Measurements from ENCODE around the gene ZGLP1.

Gene ZGLP1

GRCh38 chr19:10317045-10317856, 7.6 kb upstream of the ZGLP1 start:
- no peak for TF ChIP-seq NFIC (IDR thresholded peaks at IDR 0.05)
- TF ChIP-seq EP300 (IDR thresholded peaks at IDR 0.05; ENCODE audit: borderline replicate concordance): no peak
- TF ChIP-seq, protein P1, sequence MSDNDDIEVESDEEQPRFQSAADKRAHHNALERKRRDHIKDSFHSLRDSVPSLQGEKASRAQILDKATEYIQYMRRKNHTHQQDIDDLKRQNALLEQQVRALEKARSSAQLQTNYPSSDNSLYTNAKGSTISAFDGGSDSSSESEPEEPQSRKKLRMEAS (IDR thresholded peaks at IDR 0.05): no peak
- no peak for TF ChIP-seq FOXM1 (IDR thresholded peaks at IDR 0.05; ENCODE audit: borderline replicate concordance, low read depth)
- TF ChIP-seq YY1 (IDR thresholded peaks at IDR 0.05; ENCODE audit: low read depth): no peak
- TF ChIP-seq TCF12 (IDR thresholded peaks at IDR 0.05; ENCODE audit: low read depth): no peak
- no peak for TF ChIP-seq CEBPB (IDR thresholded peaks at IDR 0.05)

- peak; percentile 77; the same call in 1 of the 2 replicates for TF ChIP-seq ZBTB7A (IDR thresholded peaks at IDR 0.05; ENCODE audit: low read depth)
- TF ChIP-seq NFIC (IDR thresholded peaks at IDR 0.05): 0 out of 2 replicates have a peak, but pooled peaks have one; percentile 5
- no peak for TF ChIP-seq USF1 (IDR thresholded peaks at IDR 0.05)
Observed at GRCh38 chr19:10316229-10317044, 6.8 kb upstream of the ZGLP1 start.

GRCh38 chr19:10315335-10316214, 6.0 kb upstream of the ZGLP1 start, which contains the start of gene FDX2:
FDX2 (minus strand) TSS chr19:10316015; CDS start chr19:10315996, 19 bp downstream.
- TF ChIP-seq CEBPB (IDR thresholded peaks at IDR 0.05): no peak
- TF ChIP-seq RAD21 (IDR thresholded peaks at IDR 0.05; ENCODE audit: low read depth): no peak
- no peak for TF ChIP-seq EGR1 (IDR thresholded peaks at IDR 0.05)
- TF ChIP-seq EP300 (IDR thresholded peaks at IDR 0.05; ENCODE audit: borderline replicate concordance): peak; percentile 33; the same call in 1 of the 2 replicates
- TF ChIP-seq, protein P1 (IDR thresholded peaks at IDR 0.05): peak; percentile 96
- 0 out of 2 replicates have a peak, but pooled peaks have one; percentile 10 for TF ChIP-seq TEAD4 (IDR thresholded peaks at IDR 0.05)
- peak; percentile 53; the same call in 1 of the 2 replicates for TF ChIP-seq NFIC (IDR thresholded peaks at IDR 0.05)
- peak; percentile 99 for TF ChIP-seq YY1 (IDR thresholded peaks at IDR 0.05; ENCODE audit: low read depth)
- TF ChIP-seq ZBTB7A (IDR thresholded peaks at IDR 0.05; ENCODE audit: low read depth): no peak
- peak; percentile 69; the same call in 1 of the 2 replicates for TF ChIP-seq TCF12 (IDR thresholded peaks at IDR 0.05; ENCODE audit: low read depth)
- no peak for TF ChIP-seq FOXM1 (IDR thresholded peaks at IDR 0.05; ENCODE audit: borderline replicate concordance, low read depth)
- peak; percentile 99 for TF ChIP-seq USF1 (IDR thresholded peaks at IDR 0.05)
- TF ChIP-seq CREB1 (IDR thresholded peaks at IDR 0.05; ENCODE audit: low read depth): 0 out of 2 replicates have a peak, but pooled peaks have one; percentile 13
- peak; percentile 68; the same call in 1 of the 2 replicates for TF ChIP-seq TAF1 (IDR thresholded peaks at IDR 0.05; ENCODE audit: low read depth)
- TF ChIP-seq REST (IDR thresholded peaks at IDR 0.05; ENCODE audit: low read depth): no peak

DNA sequence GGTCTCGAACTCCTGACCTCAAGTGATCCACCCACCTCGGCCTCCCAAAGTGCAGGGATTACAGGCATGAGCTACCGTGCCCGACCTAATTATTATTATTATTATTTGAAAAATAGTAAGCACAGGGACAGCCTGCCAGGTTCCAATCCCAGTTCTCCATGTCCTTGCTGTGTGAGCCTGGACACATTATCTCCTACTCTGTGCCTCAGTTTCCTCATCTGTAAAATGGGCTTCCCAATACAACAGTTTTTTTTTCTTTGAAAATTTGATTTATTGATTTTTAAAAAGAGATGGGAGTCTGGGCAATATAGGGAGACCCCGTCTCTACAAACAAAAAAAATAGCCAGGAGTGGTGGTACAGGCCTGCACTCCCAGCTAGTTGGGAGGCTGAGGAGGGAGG, 3.3 kb downstream of the ZGLP1 start:
- TF ChIP-seq CREB1 (IDR thresholded peaks at IDR 0.05; ENCODE audit: low read depth) (no peak), REST (IDR thresholded peaks at IDR 0.05; ENCODE audit: low read depth) (no peak), USF1 (IDR thresholded peaks at IDR 0.05) (no peak), TAF1 (IDR thresholded peaks at IDR 0.05; ENCODE audit: low read depth) (no peak), EP300 (IDR thresholded peaks at IDR 0.05; ENCODE audit: borderline replicate concordance) (no peak)
